Measurements from ENCODE around the gene FAM32A. TPM values are rescaled to one million over a fixed set of nuclear protein-coding genes. Genes with fewer than 3 reads are reported as not detected.

The FAM32A gene
- total RNA-seq, 1 experiment from 2014 or later = 44.6 TPM

DNA sequence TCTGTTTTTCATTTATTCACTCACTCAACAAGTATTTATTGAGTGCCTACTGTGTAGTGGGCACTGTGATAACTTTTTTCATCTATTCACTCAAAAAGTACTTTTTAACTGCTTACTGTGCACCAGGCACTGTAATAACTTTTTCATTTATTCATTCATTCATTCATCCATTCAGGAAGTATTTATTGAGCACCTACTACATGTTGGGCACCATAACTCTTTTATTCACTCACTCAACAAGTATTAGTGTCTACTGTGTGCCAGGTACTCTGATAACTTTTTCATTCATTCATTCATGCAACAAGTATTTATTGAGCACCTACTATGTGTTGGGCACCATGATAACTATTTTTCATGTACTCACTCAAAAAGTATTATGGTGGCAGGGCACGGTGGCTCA, 18.8 kb upstream of the FAM32A start:
- no peak overlapping the region for H3K4me3 ChIP-seq (ENCODE audit: low read depth in 2 of 2, low read length in 2 of 2)
- H3K9me3 ChIP-seq (ENCODE audit: control insufficient read depth, insufficient read depth, low read depth, low read length) = no peaks in the 10 kb centered on the region
- ATAC-seq (no peak), DNase-seq (ENCODE audit: low read depth, low spot score) (no peak)
- BruUV-seq (replicated peaks) = no TSS peak
- no peaks in the 10 kb centered on the region for H3K36me3 ChIP-seq (ENCODE audit: control insufficient read depth, insufficient read depth, low read length)
- in situ Hi-C loops (cut with HindIII; ENCODE audit: low pct_unique_long_range_greater_than_20kb, low sequenced_read_pairs) (no loop called here), intact Hi-C loops (cut with micrococcal nuclease; ENCODE audit: unreplicated experiment) (no loop called here)
- no peaks in the 10 kb centered on the region for H3K4me1 ChIP-seq (ENCODE audit: control insufficient read depth, insufficient read depth, low read length)
- no peak overlapping the region for H3K27ac ChIP-seq (ENCODE audit: low read length)
- POLR2A ChIA-PET = no interaction called here
- H3K27me3 ChIP-seq (ENCODE audit: control insufficient read depth, insufficient read depth, low read length) = no peaks in the 10 kb centered on the region
- TF ChIP-seq POLR2AphosphoS5 (IDR thresholded peaks at IDR 0.05; ENCODE audit: low read depth, low read length) = no peak
- TF ChIP-seq, protein P1, sequence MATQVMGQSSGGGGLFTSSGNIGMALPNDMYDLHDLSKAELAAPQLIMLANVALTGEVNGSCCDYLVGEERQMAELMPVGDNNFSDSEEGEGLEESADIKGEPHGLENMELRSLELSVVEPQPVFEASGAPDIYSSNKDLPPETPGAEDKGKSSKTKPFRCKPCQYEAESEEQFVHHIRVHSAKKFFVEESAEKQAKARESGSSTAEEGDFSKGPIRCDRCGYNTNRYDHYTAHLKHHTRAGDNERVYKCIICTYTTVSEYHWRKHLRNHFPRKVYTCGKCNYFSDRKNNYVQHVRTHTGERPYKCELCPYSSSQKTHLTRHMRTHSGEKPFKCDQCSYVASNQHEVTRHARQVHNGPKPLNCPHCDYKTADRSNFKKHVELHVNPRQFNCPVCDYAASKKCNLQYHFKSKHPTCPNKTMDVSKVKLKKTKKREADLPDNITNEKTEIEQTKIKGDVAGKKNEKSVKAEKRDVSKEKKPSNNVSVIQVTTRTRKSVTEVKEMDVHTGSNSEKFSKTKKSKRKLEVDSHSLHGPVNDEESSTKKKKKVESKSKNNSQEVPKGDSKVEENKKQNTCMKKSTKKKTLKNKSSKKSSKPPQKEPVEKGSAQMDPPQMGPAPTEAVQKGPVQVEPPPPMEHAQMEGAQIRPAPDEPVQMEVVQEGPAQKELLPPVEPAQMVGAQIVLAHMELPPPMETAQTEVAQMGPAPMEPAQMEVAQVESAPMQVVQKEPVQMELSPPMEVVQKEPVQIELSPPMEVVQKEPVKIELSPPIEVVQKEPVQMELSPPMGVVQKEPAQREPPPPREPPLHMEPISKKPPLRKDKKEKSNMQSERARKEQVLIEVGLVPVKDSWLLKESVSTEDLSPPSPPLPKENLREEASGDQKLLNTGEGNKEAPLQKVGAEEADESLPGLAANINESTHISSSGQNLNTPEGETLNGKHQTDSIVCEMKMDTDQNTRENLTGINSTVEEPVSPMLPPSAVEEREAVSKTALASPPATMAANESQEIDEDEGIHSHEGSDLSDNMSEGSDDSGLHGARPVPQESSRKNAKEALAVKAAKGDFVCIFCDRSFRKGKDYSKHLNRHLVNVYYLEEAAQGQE (IDR thresholded peaks at IDR 0.05; ENCODE audit: insufficient read depth in 1 of 2, low read depth in 2 of 2, low read length in 1 of 2) = no peak
- TF ChIP-seq SIN3A (IDR thresholded peaks at IDR 0.05; ENCODE audit: borderline replicate concordance, insufficient read depth, low read depth, low read length) = no peak
- TF ChIP-seq, protein P2, sequence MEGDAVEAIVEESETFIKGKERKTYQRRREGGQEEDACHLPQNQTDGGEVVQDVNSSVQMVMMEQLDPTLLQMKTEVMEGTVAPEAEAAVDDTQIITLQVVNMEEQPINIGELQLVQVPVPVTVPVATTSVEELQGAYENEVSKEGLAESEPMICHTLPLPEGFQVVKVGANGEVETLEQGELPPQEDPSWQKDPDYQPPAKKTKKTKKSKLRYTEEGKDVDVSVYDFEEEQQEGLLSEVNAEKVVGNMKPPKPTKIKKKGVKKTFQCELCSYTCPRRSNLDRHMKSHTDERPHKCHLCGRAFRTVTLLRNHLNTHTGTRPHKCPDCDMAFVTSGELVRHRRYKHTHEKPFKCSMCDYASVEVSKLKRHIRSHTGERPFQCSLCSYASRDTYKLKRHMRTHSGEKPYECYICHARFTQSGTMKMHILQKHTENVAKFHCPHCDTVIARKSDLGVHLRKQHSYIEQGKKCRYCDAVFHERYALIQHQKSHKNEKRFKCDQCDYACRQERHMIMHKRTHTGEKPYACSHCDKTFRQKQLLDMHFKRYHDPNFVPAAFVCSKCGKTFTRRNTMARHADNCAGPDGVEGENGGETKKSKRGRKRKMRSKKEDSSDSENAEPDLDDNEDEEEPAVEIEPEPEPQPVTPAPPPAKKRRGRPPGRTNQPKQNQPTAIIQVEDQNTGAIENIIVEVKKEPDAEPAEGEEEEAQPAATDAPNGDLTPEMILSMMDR (IDR thresholded peaks at IDR 0.05) = no peak
- TF ChIP-seq TCF7L2 (IDR thresholded peaks at IDR 0.05; ENCODE audit: low read depth, low read length) = no peak
- CTCF ChIA-PET = no interaction called here

DNA sequence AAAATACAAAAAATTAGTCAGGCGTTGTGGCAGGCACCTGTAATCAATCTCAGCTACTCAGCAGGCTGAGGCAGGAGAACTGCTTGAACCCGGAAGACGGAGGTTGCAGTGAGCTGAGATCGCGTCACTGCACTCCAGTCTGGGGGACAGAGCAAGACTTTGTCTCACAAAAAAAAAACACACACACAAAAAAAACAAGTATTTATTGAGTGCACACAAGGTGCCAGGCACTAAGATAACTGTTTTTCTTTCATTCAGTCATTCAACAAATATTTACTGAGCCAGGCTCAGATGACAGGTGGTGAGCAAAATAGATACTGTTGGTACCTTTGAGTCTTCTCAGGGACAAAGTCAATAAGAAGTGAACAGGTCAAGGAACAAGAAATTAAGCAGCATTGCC, 18.2 kb upstream of the FAM32A start:
- in situ Hi-C loops (cut with HindIII; ENCODE audit: low pct_unique_long_range_greater_than_20kb, low sequenced_read_pairs) = no loop called here
- no peak for ATAC-seq
- TF ChIP-seq, protein P1 (IDR thresholded peaks at IDR 0.05; ENCODE audit: insufficient read depth in 1 of 2, low read depth in 2 of 2, low read length in 1 of 2) = no peak
- TF ChIP-seq TCF7L2 (IDR thresholded peaks at IDR 0.05; ENCODE audit: low read depth, low read length) (no peak), POLR2AphosphoS5 (IDR thresholded peaks at IDR 0.05; ENCODE audit: low read depth, low read length) (no peak), SIN3A (IDR thresholded peaks at IDR 0.05; ENCODE audit: borderline replicate concordance, insufficient read depth, low read depth, low read length) (no peak)
- TF ChIP-seq, protein P2 (IDR thresholded peaks at IDR 0.05) = no peak
- no peaks in the 10 kb centered on the region for H3K4me1 ChIP-seq (ENCODE audit: control insufficient read depth, insufficient read depth, low read length)
- POLR2A ChIA-PET = no interaction called here
- BruUV-seq (replicated peaks) = no TSS peak
- no peaks in the 10 kb centered on the region for H3K9me3 ChIP-seq (ENCODE audit: control insufficient read depth, insufficient read depth, low read depth, low read length)
- DNase-seq (ENCODE audit: low read depth, low spot score) = no peak
- H3K4me3 ChIP-seq (ENCODE audit: low read depth in 2 of 2, low read length in 2 of 2) = no peak overlapping the region
- no peak overlapping the region for H3K27ac ChIP-seq (ENCODE audit: low read length)
- no peaks in the 10 kb centered on the region for H3K27me3 ChIP-seq (ENCODE audit: control insufficient read depth, insufficient read depth, low read length)
- CTCF ChIA-PET = interaction anchor here (0.6 kb wide), 1 partner anchor 327 kb away, joined by 17 read pairs; no protein-coding TSS in a partner anchor
- intact Hi-C loops (cut with micrococcal nuclease; ENCODE audit: unreplicated experiment) = no loop called here
- H3K36me3 ChIP-seq (ENCODE audit: control insufficient read depth, insufficient read depth, low read length) = no peaks in the 10 kb centered on the region
